Aorta (tissue), 5 donors: ENCODE data around the gene ABCA5. TPM values are rescaled to one million over a fixed set of nuclear protein-coding genes. Genes with fewer than 3 reads are reported as not detected.

ENCODE experiments used
- ATAC-seq: fragments of 200-7000 bp; cut with Tn5 transposase; one replicate; pipeline ENCODE4 v1.9.1; 2022; ENCODE audit warnings: moderate library complexity; ENCODE audit not compliant: low FRiP score
- DNase-seq, 2 donors: peaks; one replicate each; pipeline ENCODE4 v3.0.0-alpha.2; 2020
- H3K27ac ChIP-seq, 2 donors: one replicate each; pipeline ENCODE4 v1.5.1; 2013; ENCODE audit warnings: low read length in 2 of 2, mild to moderate bottlenecking in 2 of 2, moderate library complexity in 2 of 2, control low read depth in 1 of 2, inconsistent platforms in 1 of 2, low read depth in 1 of 2
- H3K27me3 ChIP-seq, 2 donors: one replicate each; pipeline ENCODE4 v1.6.1; 2013; ENCODE audit warnings: control low read depth in 1 of 2, low read length in 1 of 2, mild to moderate bottlenecking in 1 of 2, moderate library complexity in 1 of 2; ENCODE audit not compliant: insufficient read depth in 2 of 2, control insufficient read depth in 1 of 2
- H3K36me3 ChIP-seq, 2 donors: one replicate each; pipeline ENCODE4 v1.6.1; 2013; ENCODE audit warnings: control low read depth in 1 of 2, low read length in 1 of 2, mild to moderate bottlenecking in 1 of 2; ENCODE audit not compliant: insufficient read depth in 2 of 2, control insufficient read depth in 1 of 2
- H3K4me1 ChIP-seq, 2 donors: one replicate each; pipeline ENCODE4 v1.6.1; 2013; ENCODE audit warnings: low read length in 2 of 2, control low read depth in 1 of 2, mild to moderate bottlenecking in 1 of 2, moderate library complexity in 1 of 2; ENCODE audit not compliant: insufficient read depth in 2 of 2, control insufficient read depth in 1 of 2
- H3K4me3 ChIP-seq, 2 donors: one replicate each; pipeline ENCODE4 v1.5.1; 2013; ENCODE audit warnings: low read length in 2 of 2, control low read depth in 1 of 2, mild to moderate bottlenecking in 1 of 2
- H3K9me3 ChIP-seq: one replicate; pipeline ENCODE4 v1.6.1; 2013; ENCODE audit warnings: mild to moderate bottlenecking, low read length; ENCODE audit not compliant: control insufficient read depth
- WGBS, 2 donors: extraction: QIAGEN DNeasy Blood & Tissue Kit; methylation state at CpG; one replicate each; pipeline ENCODE4 v1.1.7; 2013; 5-methylcytosine and 5-hydroxymethylcytosine counted together
- intact Hi-C, 2 donors: fragments of 100-400 bp; cut with DNase I; formaldehyde crosslinking; loops; one replicate each; pipeline versions ENCODE4 v1.14.2 to v1.15.0; 2022
- polyA plus RNA-seq, 2 donors: library from polyadenylated mRNA; stranded (reverse); fragments of 200-250 nt; gene quantifications; one replicate each; pipeline ENCODE4 v1.2.3, GENCODE V29; 2013
- total RNA-seq, 2 donors: library from RNA; stranded (reverse); fragmentation: NEBNext Ultra II Directional; extraction: Animal tissue kit (Norgen Biotek cat#: 25700); gene quantifications; one replicate each; pipeline ENCODE4 v1.2.1, GENCODE V29; 2021
- donor health status: healthy with polysubstance abuse.
- donor health status: Bipolar disorder and iron deficiency.
- donor health status: DM: no; HTN: no; CAD: no.
- donor health status: DM: no; HTN: no; CAD: no.
- donor health status: DM: yes; HTN: yes; CAD: no.

The ABCA5 gene
- total and polyA plus RNA-seq, 4 donors: 2.0 to 29.6 (median 14.1) TPM

DNA sequence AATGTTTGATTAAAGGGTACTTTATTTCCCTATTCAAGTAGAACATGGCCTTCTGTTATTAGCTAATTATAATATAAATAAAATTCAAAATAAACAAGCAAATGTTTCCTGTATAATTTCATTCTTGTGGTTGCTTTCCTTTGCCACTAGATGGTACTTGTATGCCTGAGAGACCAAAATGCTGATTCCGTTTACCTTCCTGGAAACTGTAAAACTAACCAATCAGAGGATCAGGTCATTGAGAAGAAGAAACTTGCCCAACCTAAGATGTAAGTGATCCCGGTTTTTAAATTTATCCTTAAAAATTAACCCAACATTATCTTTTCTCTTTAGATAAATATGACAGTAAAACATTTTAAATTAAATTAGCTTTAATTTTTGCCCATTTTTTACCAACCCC, 8.1 kb upstream of the ABCA5 start:
- DNase-seq: no peak
- ATAC-seq: no peak
- no peaks in the 10 kb centered on the region for H3K36me3 ChIP-seq
- no peaks in the 10 kb centered on the region for H3K9me3 ChIP-seq
- no peak overlapping the region for H3K4me3 ChIP-seq
- H3K27ac ChIP-seq: no peak overlapping the region
- no peaks in the 10 kb centered on the region for H3K4me1 ChIP-seq
- no peaks in the 10 kb centered on the region for H3K27me3 ChIP-seq
- 9 to 10% methylated on average over 2 of the region's 2 CpGs for WGBS, 2 donors
- intact Hi-C loops: no loop called here

DNA sequence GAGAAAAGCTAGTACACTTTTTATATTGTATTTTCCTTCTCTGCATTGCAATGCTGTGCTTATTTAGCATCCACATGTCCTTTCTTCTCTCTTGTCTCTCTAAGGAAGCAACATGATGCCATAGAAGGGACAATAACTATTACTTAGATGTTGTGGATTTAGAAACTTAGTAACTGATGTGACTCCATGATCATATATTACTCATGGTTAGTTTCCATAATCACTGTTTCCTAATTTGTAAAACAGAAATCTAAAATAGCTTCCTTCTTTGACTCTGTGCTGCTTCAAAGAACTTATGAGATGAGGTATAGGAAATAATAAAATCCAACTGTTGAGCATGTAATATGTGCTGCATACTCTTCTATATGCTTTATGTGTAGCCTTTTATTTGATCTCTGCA, 6.6 kb upstream of the ABCA5 start:
- H3K9me3 ChIP-seq: no peaks in the 10 kb centered on the region
- intact Hi-C loops: no loop called here
- DNase-seq (no peak), ATAC-seq (no peak)
- H3K27ac ChIP-seq: no peak overlapping the region
- H3K4me3 ChIP-seq: no peak overlapping the region
- no peaks in the 10 kb centered on the region for H3K27me3 ChIP-seq
- no peaks in the 10 kb centered on the region for H3K4me1 ChIP-seq
- no peaks in the 10 kb centered on the region for H3K36me3 ChIP-seq

DNA sequence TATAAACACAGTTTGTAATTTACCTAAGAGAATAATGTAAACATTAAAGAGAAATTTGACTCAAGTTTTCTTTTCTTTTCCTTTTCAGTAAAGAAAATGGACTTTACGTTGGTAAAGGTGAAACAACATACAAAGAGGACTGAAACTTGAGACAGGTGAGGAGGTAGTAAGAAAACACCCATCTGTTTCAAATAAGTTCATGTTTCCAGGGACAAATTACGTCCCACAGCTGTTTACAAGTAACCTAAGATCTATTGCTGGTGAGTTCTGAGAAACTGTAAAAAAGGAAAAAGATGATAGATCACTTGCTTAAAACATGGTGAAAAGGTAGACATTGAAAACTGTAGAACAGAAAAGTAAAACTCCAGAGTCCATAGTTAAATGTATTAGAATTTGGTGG, 4.8 kb upstream of the ABCA5 start:
- H3K9me3 ChIP-seq: no peaks in the 10 kb centered on the region
- ATAC-seq (no peak), DNase-seq (no peak)
- H3K4me3 ChIP-seq: no peak overlapping the region
- no peaks in the 10 kb centered on the region for H3K4me1 ChIP-seq
- 58 to 61% methylated on average over 2 of the region's 2 CpGs for WGBS, 2 donors
- H3K36me3 ChIP-seq: no peaks in the 10 kb centered on the region
- H3K27me3 ChIP-seq: no peaks in the 10 kb centered on the region
- no peak overlapping the region for H3K27ac ChIP-seq
- intact Hi-C loops: no loop called here

DNA sequence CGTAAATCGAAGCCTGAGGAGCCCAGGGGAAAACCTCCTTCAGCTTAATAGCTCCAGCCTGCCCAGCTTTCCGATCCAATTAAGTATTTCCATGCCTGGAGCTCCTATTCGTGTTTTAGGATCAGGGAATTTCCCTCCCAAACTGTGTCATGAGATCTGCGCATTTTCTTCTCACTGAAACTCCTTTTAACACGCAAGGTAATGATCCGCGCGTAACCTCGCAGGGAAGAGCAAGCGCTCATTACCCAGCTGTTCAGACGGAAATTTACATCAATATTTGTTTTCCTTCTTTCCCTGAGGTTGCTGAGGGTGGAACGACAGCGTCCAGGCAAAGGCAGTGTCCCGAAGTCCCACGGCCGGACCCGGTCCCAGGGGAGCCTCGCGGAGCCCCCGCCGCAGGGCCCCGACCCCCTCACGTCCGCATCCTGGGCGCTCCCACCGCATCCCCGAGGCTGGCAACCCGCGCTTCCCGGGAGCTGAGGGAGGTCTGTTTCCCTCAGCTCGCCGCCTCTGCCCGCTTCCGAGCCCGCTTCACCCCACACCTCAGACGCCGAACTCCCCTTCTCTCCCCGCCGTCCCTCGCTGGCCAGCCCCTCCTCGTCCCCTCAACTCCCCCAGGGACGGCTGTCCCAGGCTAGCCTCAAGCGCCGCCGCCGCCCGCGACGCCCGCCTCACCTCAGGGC, 415 bp downstream of the ABCA5 start:
- ATAC-seq (peak; percentile 45), DNase-seq (no peak)
- Histone ChIP-seq H3K27me3 (no peaks in the 10 kb centered on the region), H3K36me3 (no peaks in the 10 kb centered on the region), H3K4me3 (peak overlapping the region; percentile 49 to 74), H3K27ac (no peak overlapping the region), H3K4me1 (peaks cover 0 to 3% of the 10 kb centered on the region in 2 donors), H3K9me3 (no peaks in the 10 kb centered on the region)
- WGBS, 2 donors: 0% methylated on average over 43 to 51 of the region's 51 CpGs
- intact Hi-C loops: loop anchor here in 1 of 2 donors (10.0 kb wide), 1 partner anchor 198 kb away; no protein-coding TSS in a partner anchor

DNA sequence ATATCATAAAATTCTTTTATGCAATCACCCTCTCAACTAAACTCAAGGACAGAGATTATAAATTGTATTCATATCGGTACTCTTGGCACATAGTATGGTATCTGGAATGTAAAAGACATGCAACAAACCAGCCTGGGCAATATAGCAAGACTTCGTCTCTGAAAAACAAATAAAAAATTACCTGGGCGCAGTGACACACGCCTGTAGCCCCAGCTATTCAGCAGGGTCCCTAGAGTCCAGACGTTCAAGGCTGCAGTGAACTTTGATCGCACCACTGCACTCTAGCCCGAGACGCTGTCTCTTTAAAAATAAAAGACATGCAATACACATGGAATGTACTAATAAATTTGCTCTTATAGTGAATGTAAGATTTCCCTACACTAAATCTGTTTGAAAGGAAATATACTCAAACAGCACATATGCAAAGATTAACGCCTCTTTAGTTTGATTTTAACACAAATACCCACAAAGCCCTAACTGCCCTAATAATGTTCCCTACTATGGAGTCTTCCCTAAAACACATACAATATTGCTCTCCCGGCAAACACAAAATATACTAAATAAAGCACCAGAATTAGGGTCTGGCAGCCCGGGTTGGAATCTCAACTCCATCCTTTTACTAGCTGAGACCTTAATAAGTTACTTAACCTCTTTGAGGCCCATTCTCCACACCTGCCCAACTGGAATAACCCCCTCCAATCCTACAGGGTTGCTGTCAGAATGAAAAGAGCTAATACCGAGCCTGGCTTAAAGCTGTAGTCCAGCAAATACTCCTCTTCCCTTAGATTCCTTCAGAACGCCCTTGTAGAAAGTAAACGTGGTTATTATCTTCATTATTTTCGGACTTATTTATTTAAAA, 1.2 kb downstream of the ABCA5 start:
- H3K9me3 ChIP-seq: no peaks in the 10 kb centered on the region
- WGBS, 2 donors: 31 to 36% methylated on average over 15 of the region's 15 CpGs
- ATAC-seq (no peak), DNase-seq (no peak)
- no peaks in the 10 kb centered on the region for H3K27me3 ChIP-seq
- H3K36me3 ChIP-seq: no peaks in the 10 kb centered on the region
- H3K27ac ChIP-seq: no peak overlapping the region
- peaks cover 0 to 3% of the 10 kb centered on the region in 2 donors for H3K4me1 ChIP-seq
- intact Hi-C loops: loop anchor here in 1 of 2 donors (10.0 kb wide), 1 partner anchor 199 kb away; no protein-coding TSS in a partner anchor
- peak overlapping the region; percentile 49 to 74 for H3K4me3 ChIP-seq

DNA sequence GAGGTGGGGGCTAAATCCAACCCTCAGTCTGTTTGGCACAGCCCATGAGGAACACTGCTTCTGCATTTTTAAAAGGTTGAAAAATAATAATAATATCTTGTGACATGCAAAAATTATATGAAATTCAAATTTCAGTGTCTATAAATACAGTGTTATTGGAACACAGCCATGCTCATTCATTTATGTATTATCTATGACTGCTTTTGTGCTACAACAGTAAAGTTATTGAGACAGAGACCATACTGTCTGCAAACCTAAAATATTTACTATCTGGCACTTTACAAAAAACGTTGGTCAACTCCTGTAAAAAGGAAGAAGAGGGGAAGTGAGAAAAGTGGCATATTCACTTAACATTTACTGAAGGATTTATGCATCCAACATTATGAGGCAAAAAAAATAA, 3.1 kb downstream of the ABCA5 start:
- ATAC-seq (no peak), DNase-seq (no peak)
- Histone ChIP-seq H3K9me3 (no peaks in the 10 kb centered on the region), H3K27me3 (no peaks in the 10 kb centered on the region), H3K27ac (no peak overlapping the region), H3K36me3 (no peaks in the 10 kb centered on the region), H3K4me1 (peaks cover 0 to 3% of the 10 kb centered on the region in 2 donors), H3K4me3 (no peak overlapping the region)
- intact Hi-C loops: loop anchor here in 1 of 2 donors (10.0 kb wide), 1 partner anchor 201 kb away; no protein-coding TSS in a partner anchor
- 77 to 79% methylated on average over 1 of the region's 1 CpG for WGBS, 2 donors

DNA sequence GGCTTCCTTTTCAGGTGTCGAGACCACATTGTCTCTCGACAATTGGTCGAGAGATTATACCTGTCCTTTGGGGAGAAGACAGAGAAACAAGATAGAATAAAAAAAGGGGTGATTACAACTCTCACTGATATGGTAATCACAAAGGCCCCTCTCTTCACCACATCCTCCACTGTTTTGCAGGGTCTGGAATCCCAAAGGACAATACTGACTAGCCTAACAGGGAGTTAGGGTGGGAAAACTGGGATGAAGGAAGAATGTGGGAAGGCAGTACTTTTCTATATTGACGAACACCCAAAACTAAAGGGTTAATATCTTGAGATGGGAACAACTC, 6.1 kb downstream of the ABCA5 start:
- Histone ChIP-seq H3K27me3 (no peaks in the 10 kb centered on the region), H3K36me3 (no peaks in the 10 kb centered on the region), H3K9me3 (no peaks in the 10 kb centered on the region), H3K4me1 (peaks cover 0 to 1% of the 10 kb centered on the region in 2 donors), H3K4me3 (no peak overlapping the region), H3K27ac (no peak overlapping the region)
- ATAC-seq (no peak), DNase-seq (no peak)
- intact Hi-C loops: loop anchor here in 1 of 2 donors (10.0 kb wide), 1 partner anchor 204 kb away; no protein-coding TSS in a partner anchor
- WGBS, 2 donors: 83 to 92% methylated on average over 4 of the region's 4 CpGs

DNA sequence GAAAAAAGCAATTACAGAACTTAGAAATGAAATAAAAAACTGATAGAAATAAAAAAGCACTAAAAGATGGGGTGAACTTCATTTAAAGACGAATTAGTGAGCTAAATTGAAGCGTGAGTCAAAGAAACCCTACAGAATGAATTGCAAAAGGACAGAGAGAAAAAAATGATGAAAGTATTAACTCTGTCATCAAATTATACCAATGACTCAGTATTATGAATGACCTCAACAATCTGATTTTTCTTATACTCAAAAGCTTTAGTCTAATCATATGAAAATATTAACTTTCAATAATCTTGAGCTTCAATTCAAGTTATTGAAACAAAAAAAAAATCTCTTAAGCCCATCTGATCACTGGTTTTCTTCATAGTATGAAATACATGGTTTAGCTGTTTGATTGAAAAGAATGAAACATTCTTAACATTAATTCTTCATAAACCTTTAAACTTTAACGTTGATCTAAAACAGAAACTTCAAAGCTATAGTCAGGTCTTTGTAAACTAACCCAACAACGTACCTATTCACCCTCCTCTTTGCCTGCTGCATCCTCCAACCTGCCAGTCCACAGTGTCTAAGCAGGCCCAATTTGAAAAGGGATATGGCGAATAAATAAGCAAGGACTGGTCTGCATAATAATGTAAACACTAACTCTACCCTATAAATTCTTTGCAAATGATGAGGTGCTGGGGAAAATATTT, 6.6 kb downstream of the ABCA5 start:
- DNase-seq (no peak), ATAC-seq (no peak)
- H3K4me3 ChIP-seq: no peak overlapping the region
- H3K36me3 ChIP-seq: no peaks in the 10 kb centered on the region
- WGBS, 2 donors: 58 to 60% methylated on average over 5 of the region's 5 CpGs
- intact Hi-C loops: loop anchor here in 1 of 2 donors (10.0 kb wide), 1 partner anchor 204 kb away; no protein-coding TSS in a partner anchor
- H3K27ac ChIP-seq: no peak overlapping the region
- H3K4me1 ChIP-seq: no peaks in the 10 kb centered on the region
- H3K9me3 ChIP-seq: no peaks in the 10 kb centered on the region
- H3K27me3 ChIP-seq: no peaks in the 10 kb centered on the region
